ENCODE data around the gene PPP1R26. TPM values are rescaled to one million over a fixed set of nuclear protein-coding genes. Genes with fewer than 3 reads are reported as not detected.
"Not testable (repeated sequence)": the region's sequence is repeated elsewhere in the genome, so short reads cannot be mapped to it uniquely, and the experiment has no call there.

Gene PPP1R26
- total RNA-seq, 2 experiments from 2014 or later = 0.52 to 0.67 TPM

GRCh38 chr9:135528842-135529435, 49.4 kb downstream of the PPP1R26 start:
- H3K27me3 Mint-ChIP-seq, POLR2A ChIA-PET: not testable (repeated sequence)

DNA sequence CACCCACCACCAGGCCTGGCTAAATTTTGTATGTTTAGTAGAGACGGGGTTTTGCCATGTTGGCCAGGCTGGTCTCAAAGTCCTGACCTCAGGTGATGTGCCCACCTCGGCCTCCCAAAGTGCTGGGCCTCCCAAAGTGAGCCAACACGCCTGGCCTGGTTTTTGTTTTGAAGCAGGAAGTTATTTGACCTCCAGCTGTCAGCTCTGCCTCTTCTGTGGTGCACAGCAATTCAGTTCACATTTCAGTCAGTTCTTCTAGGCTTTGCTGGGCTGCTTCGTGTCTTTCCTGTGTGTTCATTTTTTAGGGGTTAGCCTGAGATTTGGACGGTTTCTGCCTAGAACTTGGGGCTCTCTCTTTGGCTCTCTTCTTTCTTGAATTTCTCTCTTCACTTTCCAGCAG, 50.6 kb downstream of the PPP1R26 start:
- Mint-ChIP-seq H3K27me3 (peaks cover 9% of the 10 kb centered on the region), H3K4me3 (no peak overlapping the region), H3K9me3 (no peaks in the 10 kb centered on the region), H3K36me3 (ENCODE audit: low read depth) (no peaks in the 10 kb centered on the region), H3K27ac (no peak overlapping the region), H3K4me1 (peaks cover 2% of the 10 kb centered on the region)
- CTCF ChIA-PET = no interaction called here
- POLR2A ChIA-PET = no interaction called here
- no peak for DNase-seq

More at GRCh38 chr9:135528842-135529435, 49.4 kb downstream of the PPP1R26 start:
- H3K27ac Mint-ChIP-seq; CTCF ChIA-PET; DNase-seq; H3K9me3 Mint-ChIP-seq; H3K36me3 Mint-ChIP-seq (ENCODE audit: low read depth); H3K4me1 Mint-ChIP-seq; H3K4me3 Mint-ChIP-seq: not testable (repeated sequence)

- no peaks in the 10 kb centered on the region for H3K36me3 Mint-ChIP-seq (ENCODE audit: low read depth)
- peaks cover 9% of the 10 kb centered on the region for H3K27me3 Mint-ChIP-seq
- ChIA-PET POLR2A (no interaction called here), CTCF (no interaction called here)
- H3K4me3 Mint-ChIP-seq = no peak overlapping the region
- peaks cover 2% of the 10 kb centered on the region for H3K4me1 Mint-ChIP-seq
- no peak for DNase-seq
- H3K9me3 Mint-ChIP-seq = no peaks in the 10 kb centered on the region
- no peak overlapping the region for H3K27ac Mint-ChIP-seq
These were observed 51.5 kb downstream of the PPP1R26 start for GRCh38 chr9:135531096-135531495.

- H3K27me3 Mint-ChIP-seq = peaks cover 12% of the 10 kb centered on the region
- no peak overlapping the region for H3K4me3 Mint-ChIP-seq
- H3K4me1 Mint-ChIP-seq = peaks cover 2% of the 10 kb centered on the region
- ChIA-PET POLR2A (no interaction called here), CTCF (interaction anchor here (0.6 kb wide), 1 partner anchor 1087 kb away, joined by 3 read pairs; no protein-coding TSS in a partner anchor)
- H3K36me3 Mint-ChIP-seq (ENCODE audit: low read depth) = no peaks in the 10 kb centered on the region
- H3K9me3 Mint-ChIP-seq = no peaks in the 10 kb centered on the region
- H3K27ac Mint-ChIP-seq = no peak overlapping the region
- DNase-seq = no peak
These were observed 53.5 kb downstream of the PPP1R26 start for GRCh38 chr9:135533113-135533512.

DNA sequence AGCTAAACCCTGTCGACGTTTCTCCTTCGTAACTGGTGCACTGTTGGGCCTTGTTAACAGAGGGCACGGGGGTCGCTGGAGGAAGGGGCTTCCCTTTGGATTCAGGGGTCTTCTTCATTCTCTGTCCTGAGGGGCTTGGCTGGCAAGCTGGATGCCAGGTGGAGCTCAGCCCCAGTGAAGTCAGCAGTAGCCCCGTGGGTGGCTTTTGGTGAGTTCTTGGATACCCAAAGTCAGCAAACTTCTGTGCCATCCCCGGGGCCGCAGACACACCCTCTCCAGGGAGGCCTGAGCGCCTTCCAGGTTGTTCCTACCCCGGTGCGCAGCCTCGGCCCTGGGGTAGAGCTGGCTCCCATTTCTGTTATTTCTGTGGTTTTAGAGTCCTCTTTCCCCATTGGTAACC, 54.1 kb downstream of the PPP1R26 start:
- CTCF ChIA-PET = interaction anchor here (0.6 kb wide), 1 partner anchor 1087 kb away, joined by 3 read pairs; no protein-coding TSS in a partner anchor
- no peak for DNase-seq
- no peak overlapping the region for H3K4me3 Mint-ChIP-seq
- no peaks in the 10 kb centered on the region for H3K36me3 Mint-ChIP-seq (ENCODE audit: low read depth)
- no peaks in the 10 kb centered on the region for H3K9me3 Mint-ChIP-seq
- H3K4me1 Mint-ChIP-seq = peaks cover 2% of the 10 kb centered on the region
- no peak overlapping the region for H3K27ac Mint-ChIP-seq
- POLR2A ChIA-PET = no interaction called here
- H3K27me3 Mint-ChIP-seq = peaks cover 12% of the 10 kb centered on the region

DNA sequence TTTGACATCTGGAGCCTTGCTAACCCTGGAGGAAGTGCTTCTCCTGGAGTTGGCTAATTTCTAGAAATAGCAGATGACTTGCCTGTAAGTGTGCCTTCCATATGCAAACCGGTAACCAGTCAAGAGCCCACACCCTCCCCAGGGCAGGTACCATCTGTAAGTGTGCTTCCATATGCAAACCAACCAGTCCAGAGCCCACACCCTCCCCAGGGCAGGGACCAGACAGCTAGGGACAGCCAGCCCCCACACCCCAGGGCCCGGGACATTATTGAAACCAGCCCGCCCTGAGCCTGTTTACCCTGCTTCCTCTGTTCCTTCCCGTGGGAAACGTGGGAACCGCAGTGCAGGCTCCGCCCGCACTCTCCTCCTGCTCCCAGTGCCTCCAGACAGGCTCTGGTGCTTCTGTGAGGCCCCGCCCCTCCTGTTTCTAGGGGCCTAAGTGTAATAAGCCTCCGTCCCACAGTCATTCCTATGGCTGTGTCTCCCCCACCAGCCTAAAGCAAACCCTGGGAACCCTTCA, 54.7 kb downstream of the PPP1R26 start:
- H3K36me3 Mint-ChIP-seq (ENCODE audit: low read depth); CTCF ChIA-PET; POLR2A ChIA-PET; H3K9me3 Mint-ChIP-seq; H3K27ac Mint-ChIP-seq; H3K4me3 Mint-ChIP-seq; H3K4me1 Mint-ChIP-seq; DNase-seq: not testable (repeated sequence)
- peaks cover 12% of the 10 kb centered on the region for H3K27me3 Mint-ChIP-seq

DNA sequence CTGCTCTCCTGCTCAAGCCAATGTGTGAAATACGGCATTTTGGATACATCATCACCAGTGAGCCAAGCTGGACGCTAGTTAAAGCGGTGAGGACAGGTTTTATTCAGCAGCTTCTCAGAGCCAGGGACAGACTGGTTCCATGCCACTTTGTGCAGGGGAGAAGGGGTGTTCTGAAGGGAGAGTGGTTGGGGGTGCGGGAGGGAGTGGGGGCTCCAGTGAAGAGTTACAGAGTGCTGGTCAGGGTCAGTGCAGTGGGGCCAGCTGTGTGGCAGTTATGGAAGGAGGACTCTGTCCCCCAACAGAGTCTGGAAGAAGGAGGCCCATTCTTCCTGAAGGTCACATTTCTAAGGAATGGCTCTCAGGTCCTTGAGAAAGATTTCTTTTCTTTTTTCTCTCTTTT, 55.2 kb downstream of the PPP1R26 start:
- peaks cover 12% of the 10 kb centered on the region for H3K27me3 Mint-ChIP-seq
- CTCF ChIA-PET; DNase-seq; H3K9me3 Mint-ChIP-seq; H3K4me3 Mint-ChIP-seq; H3K27ac Mint-ChIP-seq; H3K36me3 Mint-ChIP-seq (ENCODE audit: low read depth); H3K4me1 Mint-ChIP-seq; POLR2A ChIA-PET: not testable (repeated sequence)

- H3K27ac Mint-ChIP-seq; H3K4me1 Mint-ChIP-seq; H3K9me3 Mint-ChIP-seq; H3K4me3 Mint-ChIP-seq; CTCF ChIA-PET; H3K36me3 Mint-ChIP-seq (ENCODE audit: low read depth); DNase-seq; POLR2A ChIA-PET: not testable (repeated sequence)
- peaks cover 12% of the 10 kb centered on the region for H3K27me3 Mint-ChIP-seq
These were observed 56.0 kb downstream of the PPP1R26 start for GRCh38 chr9:135535631-135536030.

GRCh38 chr9:135536216-135536615, 56.6 kb downstream of the PPP1R26 start:
- CTCF ChIA-PET = no interaction called here
- H3K27ac Mint-ChIP-seq = no peak overlapping the region
- no peak overlapping the region for H3K4me3 Mint-ChIP-seq
- POLR2A ChIA-PET = no interaction called here
- H3K4me1 Mint-ChIP-seq = no peaks in the 10 kb centered on the region
- no peaks in the 10 kb centered on the region for H3K36me3 Mint-ChIP-seq (ENCODE audit: low read depth)
- H3K27me3 Mint-ChIP-seq = peaks cover 12% of the 10 kb centered on the region
- no peaks in the 10 kb centered on the region for H3K9me3 Mint-ChIP-seq
- no peak for DNase-seq

Other genes starting within 250 kb of the PPP1R26 start
- 10 to 100 TPM; 28.0 to 31.2 TPM for gene MRPS2, start 20.9 kb downstream of the PPP1R26 start, total RNA-seq
- gene LCN1, start 41.7 kb downstream of the PPP1R26 start, total RNA-seq = not detected
- not detected for gene OBP2A, start 66.3 kb downstream of the PPP1R26 start, total RNA-seq
- not detected for gene PAEP, start 82.0 kb downstream of the PPP1R26 start, total RNA-seq
- gene GLT6D1, start 159.8 kb downstream of the PPP1R26 start, total RNA-seq = not detected
- not detected for gene LCN9, start 183.5 kb downstream of the PPP1R26 start, total RNA-seq
- not detected for gene SOHLH1, start 219.7 kb downstream of the PPP1R26 start, total RNA-seq
- under 1 TPM in 1 of 2 experiments, not detected in 1; 0.08 TPM for gene KCNT1, start 222.4 kb downstream of the PPP1R26 start, total RNA-seq